Measurements from ENCODE around the gene CPNE4. TPM values are rescaled to one million over a fixed set of nuclear protein-coding genes. Genes with fewer than 3 reads are reported as not detected.

CPNE4 gene
- total and polyA plus RNA-seq, 7 donors, result 0.03 to 0.04 TPM; not detected in 5

- no peak overlapping the region for H3K27ac ChIP-seq
- WGBS, 3 donors, result 74 to 82% (median 76%) methylated on average over 5 of the region's 5 CpGs
- no peak overlapping the region for H3K4me3 ChIP-seq
- intact Hi-C loops (cut with DNase I), result loop anchor here in 1 of 2 donors (10.0 kb wide), 1 partner anchor 239 kb away; the partner anchor contains the start of gene CPNE4
- no peaks in the 10 kb centered on the region for H3K9me3 ChIP-seq
- TF ChIP-seq CTCF (IDR thresholded peaks at IDR 0.05), result no peak
- H3K36me3 ChIP-seq (ENCODE audit: insufficient read depth in 1 of 2, low read depth in 1 of 2), result peaks cover 0 to 2% of the 10 kb centered on the region in 2 donors
- H3K4me1 ChIP-seq, result no peaks in the 10 kb centered on the region
- ATAC-seq (no peak), DNase-seq (no peak)
- no peaks in the 10 kb centered on the region for H3K27me3 ChIP-seq (ENCODE audit: insufficient read depth in 3 of 3, low read length in 2 of 3)
Observed at GRCh38 chr3:131796111-131796510, 238.7 kb downstream of the CPNE4 start.

- ATAC-seq (no peak), DNase-seq (no peak)
- 78 to 81% (median 80%) methylated on average over 3 of the region's 3 CpGs for WGBS, 3 donors
- Histone ChIP-seq H3K9me3 (no peaks in the 10 kb centered on the region), H3K36me3 (ENCODE audit: insufficient read depth in 1 of 2, low read depth in 1 of 2) (peaks cover 0 to 2% of the 10 kb centered on the region in 2 donors), H3K27me3 (ENCODE audit: insufficient read depth in 3 of 3, low read length in 2 of 3) (no peaks in the 10 kb centered on the region), H3K27ac (no peak overlapping the region), H3K4me3 (no peak overlapping the region), H3K4me1 (no peaks in the 10 kb centered on the region)
- intact Hi-C loops (cut with DNase I), result loop anchor here (2.0 to 10.0 kb wide), 2 partner anchors 233 to 239 kb away; partner anchors contain the start of gene CPNE4 (in 1 of the 2)
- TF ChIP-seq CTCF (IDR thresholded peaks at IDR 0.05), result no peak
Observed at GRCh38 chr3:131795390-131796090, 239.3 kb downstream of the CPNE4 start.

GRCh38 chr3:131794766-131795388 is 239.9 kb downstream of the CPNE4 start:
- Histone ChIP-seq H3K9me3 (no peaks in the 10 kb centered on the region), H3K4me1 (no peaks in the 10 kb centered on the region), H3K4me3 (no peak overlapping the region), H3K27me3 (ENCODE audit: insufficient read depth in 3 of 3, low read length in 2 of 3) (no peaks in the 10 kb centered on the region), H3K27ac (no peak overlapping the region), H3K36me3 (ENCODE audit: insufficient read depth in 1 of 2, low read depth in 1 of 2) (no peaks in the 10 kb centered on the region)
- intact Hi-C loops (cut with DNase I), result loop anchor here (2.0 to 10.0 kb wide), 2 partner anchors 234 to 240 kb away; partner anchors contain the start of gene CPNE4 (in 1 of the 2)
- DNase-seq, result no peak
- WGBS, 3 donors, result 33 to 40% (median 39%) methylated on average over 5 of the region's 5 CpGs
- peak; percentile 70 for TF ChIP-seq CTCF (IDR thresholded peaks at IDR 0.05)
- peak in 2 of 4 donors; percentile 46 to 63 for ATAC-seq

- no peak for TF ChIP-seq CTCF (IDR thresholded peaks at IDR 0.05)
- H3K36me3 ChIP-seq (ENCODE audit: insufficient read depth in 1 of 2, low read depth in 1 of 2), result no peaks in the 10 kb centered on the region
- intact Hi-C loops (cut with DNase I), result loop anchor here (2.0 to 10.0 kb wide), 2 partner anchors 235 to 241 kb away; partner anchors contain the start of gene CPNE4 (in 1 of the 2)
- H3K27me3 ChIP-seq (ENCODE audit: insufficient read depth in 3 of 3, low read length in 2 of 3), result no peaks in the 10 kb centered on the region
- H3K27ac ChIP-seq, result no peak overlapping the region
- ATAC-seq, result no peak
- no peak overlapping the region for H3K4me3 ChIP-seq
- DNase-seq, result no peak
- no peaks in the 10 kb centered on the region for H3K9me3 ChIP-seq
- H3K4me1 ChIP-seq, result no peaks in the 10 kb centered on the region
Observed at GRCh38 chr3:131793870-131794269, 240.9 kb downstream of the CPNE4 start.
